ENCODE data around the gene ADAM11. TPM values are rescaled to one million over a fixed set of nuclear protein-coding genes. Genes with fewer than 3 reads are reported as not detected.

Gene ADAM11
- total RNA-seq, 6 donors from 2014 or later: 0.15 to 1.0 (median 0.20) TPM; not detected in 1

GRCh38 chr17:44747566-44747965 is 11.2 kb upstream of the ADAM11 start:
- Histone ChIP-seq H3K9me3 (no peaks in the 10 kb centered on the region), H3K4me1 (no peaks in the 10 kb centered on the region), H3K27me3 (no peaks in the 10 kb centered on the region), H3K27ac (no peak overlapping the region), H3K36me3 (peaks cover 0 to 45% (median 3%) of the 10 kb centered on the region in 4 donors), H3K4me3 (no peak overlapping the region)
- no peak for ATAC-seq (ENCODE audit: low FRiP score in 2 of 2)
- no peak for TF ChIP-seq POLR2A (IDR thresholded peaks at IDR 0.05)
- TF ChIP-seq POLR2AphosphoS5 (IDR thresholded peaks at IDR 0.05): no peak
- no peak for TF ChIP-seq CTCF (IDR thresholded peaks at IDR 0.05)
- TF ChIP-seq EP300 (IDR thresholded peaks at IDR 0.05): no peak
- DNase-seq: no peak

- no peaks in the 10 kb centered on the region for H3K9me3 ChIP-seq
- TF ChIP-seq EP300 (IDR thresholded peaks at IDR 0.05) (no peak), CTCF (IDR thresholded peaks at IDR 0.05) (no peak)
- peaks cover 0 to 45% (median 3%) of the 10 kb centered on the region in 4 donors for H3K36me3 ChIP-seq
- H3K4me1 ChIP-seq: no peaks in the 10 kb centered on the region
- H3K4me3 ChIP-seq: no peak overlapping the region
- DNase-seq (peak in 1 of 2 donors; percentile 69), ATAC-seq (ENCODE audit: low FRiP score in 2 of 2) (no peak)
- no peak overlapping the region for H3K27ac ChIP-seq
- WGBS, 2 donors: 69 to 83% methylated on average over 7 to 10 of the region's 19 CpGs
- no peaks in the 10 kb centered on the region for H3K27me3 ChIP-seq
These were observed 9.5 kb upstream of the ADAM11 start for GRCh38 chr17:44749076-44749979.

DNA sequence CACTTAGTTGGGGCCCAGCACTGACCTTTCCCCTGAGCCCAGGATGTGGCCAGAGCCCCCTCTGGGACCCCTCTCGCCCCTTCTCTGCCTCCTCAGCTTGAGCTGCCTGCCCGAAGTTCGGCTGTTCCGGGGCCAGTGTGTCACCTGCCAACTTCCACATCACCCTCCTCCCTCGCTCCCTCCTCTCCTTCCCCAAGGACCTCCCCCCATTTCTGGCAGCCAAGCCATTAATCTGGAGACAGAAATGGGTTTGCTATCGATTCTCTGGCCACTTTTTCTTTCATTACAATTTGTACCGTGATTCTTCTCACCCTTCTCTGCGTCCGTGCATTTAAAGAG is 8.8 kb upstream of the ADAM11 start:
- DNase-seq (no peak), ATAC-seq (ENCODE audit: low FRiP score in 2 of 2) (no peak)
- no peak overlapping the region for H3K27ac ChIP-seq
- TF ChIP-seq POLR2A (IDR thresholded peaks at IDR 0.05) (no peak), POLR2AphosphoS5 (IDR thresholded peaks at IDR 0.05) (no peak), EP300 (IDR thresholded peaks at IDR 0.05) (no peak), CTCF (IDR thresholded peaks at IDR 0.05) (no peak)
- H3K27me3 ChIP-seq: no peaks in the 10 kb centered on the region
- H3K4me1 ChIP-seq: no peaks in the 10 kb centered on the region
- no peaks in the 10 kb centered on the region for H3K9me3 ChIP-seq
- no peak overlapping the region for H3K4me3 ChIP-seq
- peaks cover 0 to 45% (median 3%) of the 10 kb centered on the region in 4 donors for H3K36me3 ChIP-seq
- 67 to 74% methylated on average over 9 of the region's 9 CpGs for WGBS, 2 donors

- H3K9me3 ChIP-seq: no peaks in the 10 kb centered on the region
- no peaks in the 10 kb centered on the region for H3K4me1 ChIP-seq
- ATAC-seq (ENCODE audit: low FRiP score in 2 of 2) (no peak), DNase-seq (no peak)
- H3K27me3 ChIP-seq: no peaks in the 10 kb centered on the region
- TF ChIP-seq POLR2A (IDR thresholded peaks at IDR 0.05): no peak
- TF ChIP-seq POLR2AphosphoS5 (IDR thresholded peaks at IDR 0.05): no peak
- no peak for TF ChIP-seq CTCF (IDR thresholded peaks at IDR 0.05)
- no peak for TF ChIP-seq EP300 (IDR thresholded peaks at IDR 0.05)
- no peak overlapping the region for H3K4me3 ChIP-seq
- H3K36me3 ChIP-seq: peaks cover 0 to 45% (median 3%) of the 10 kb centered on the region in 4 donors
- WGBS, 2 donors: 82 to 83% methylated on average over 7 of the region's 7 CpGs
- no peak overlapping the region for H3K27ac ChIP-seq
These were observed 7.5 kb upstream of the ADAM11 start for GRCh38 chr17:44751331-44751730.

DNA sequence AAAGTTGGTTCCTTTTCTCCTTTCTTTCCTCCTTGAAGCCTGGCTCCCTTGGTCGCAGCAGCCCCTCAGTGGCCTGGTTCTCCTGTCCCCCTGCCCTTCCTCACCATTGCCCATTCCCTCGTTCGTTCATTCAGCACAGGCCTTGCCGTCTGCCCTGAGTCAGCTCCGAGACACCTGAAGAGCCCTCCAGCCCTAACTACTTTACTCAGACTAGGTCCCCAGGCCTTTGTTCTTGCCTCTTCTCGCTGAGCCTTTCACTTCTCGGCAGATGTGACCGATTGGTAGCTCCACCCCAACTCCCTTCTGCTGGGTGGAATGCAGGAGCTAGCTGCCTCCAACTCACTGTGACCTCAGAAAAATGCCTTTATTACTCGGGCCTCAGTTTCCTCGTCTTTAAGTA is 7.0 kb upstream of the ADAM11 start:
- no peaks in the 10 kb centered on the region for H3K27me3 ChIP-seq
- WGBS, 2 donors: 84 to 90% methylated on average over 10 of the region's 10 CpGs
- ATAC-seq (ENCODE audit: low FRiP score in 2 of 2) (no peak), DNase-seq (no peak)
- H3K9me3 ChIP-seq: no peaks in the 10 kb centered on the region
- no peak overlapping the region for H3K4me3 ChIP-seq
- no peak overlapping the region for H3K27ac ChIP-seq
- no peaks in the 10 kb centered on the region for H3K4me1 ChIP-seq
- no peak for TF ChIP-seq EP300 (IDR thresholded peaks at IDR 0.05)
- peaks cover 0 to 45% (median 3%) of the 10 kb centered on the region in 4 donors for H3K36me3 ChIP-seq
